ENCODE results near the gene EMILIN2. TPM values are rescaled to one million over a fixed set of nuclear protein-coding genes. Genes with fewer than 3 reads are reported as not detected.

EMILIN2 gene
- total RNA-seq, 1 donor from 2014 or later = 29.6 TPM

GRCh38 chr18:2887470-2887869, 40.7 kb downstream of the EMILIN2 start:
- Histone ChIP-seq H3K4me2 (ENCODE audit: low read length) (no peak overlapping the region), H3K4me3 (ENCODE audit: insufficient read depth, low read depth, low read length) (no peak overlapping the region), H4K20me1 (ENCODE audit: insufficient read depth, low read length) (no peaks in the 10 kb centered on the region), H3K27ac (ENCODE audit: low read depth, low read length) (no peak overlapping the region), H3K4me1 (ENCODE audit: insufficient read depth, low read length) (peaks cover 5% of the 10 kb centered on the region), H3K36me3 (ENCODE audit: insufficient read depth, low read length) (no peaks in the 10 kb centered on the region), H3K9ac (ENCODE audit: low read length) (no peak overlapping the region), H3K27me3 (ENCODE audit: insufficient read depth, low read length) (no peaks in the 10 kb centered on the region), H2AFZ (ENCODE audit: low read depth, low read length) (no peak overlapping the region), H3K79me2 (ENCODE audit: insufficient read depth, low read length) (no peaks in the 10 kb centered on the region), H3K9me3 (ENCODE audit: insufficient read depth, low read depth, low read length) (no peaks in the 10 kb centered on the region)
- peaks cover 15% of the 10 kb centered on the region for H3K36me3 Mint-ChIP-seq (ENCODE audit: low read depth, unreplicated experiment)
- TF ChIP-seq EZH2 (IDR thresholded peaks at IDR 0.05; ENCODE audit: insufficient read depth, low read length) (no peak), CTCF (IDR thresholded peaks at IDR 0.05; ENCODE audit: insufficient read depth, low read depth, low read length) (no peak)
- no peak overlapping the region for H3K27ac Mint-ChIP-seq (ENCODE audit: unreplicated experiment)
- FAIRE-seq (no peak), DNase-seq (ENCODE audit: low read depth) (no peak)
- no peak overlapping the region for H3K4me3 Mint-ChIP-seq (ENCODE audit: unreplicated experiment)
- peaks cover 6% of the 10 kb centered on the region for H3K9me3 Mint-ChIP-seq (ENCODE audit: unreplicated experiment)
- H3K27me3 Mint-ChIP-seq (ENCODE audit: low read depth, unreplicated experiment) = no peaks in the 10 kb centered on the region
- peaks cover 10% of the 10 kb centered on the region for H3K4me1 Mint-ChIP-seq (ENCODE audit: low read depth, unreplicated experiment)

GRCh38 chr18:2889761-2890192, 43.0 kb downstream of the EMILIN2 start:
- Histone ChIP-seq H3K27me3 (ENCODE audit: insufficient read depth, low read length) (no peaks in the 10 kb centered on the region), H3K4me2 (ENCODE audit: low read length) (no peak overlapping the region), H3K4me3 (ENCODE audit: insufficient read depth, low read depth, low read length) (no peak overlapping the region), H3K9ac (ENCODE audit: low read length) (no peak overlapping the region), H4K20me1 (ENCODE audit: insufficient read depth, low read length) (no peaks in the 10 kb centered on the region), H3K79me2 (ENCODE audit: insufficient read depth, low read length) (no peaks in the 10 kb centered on the region), H3K36me3 (ENCODE audit: insufficient read depth, low read length) (no peaks in the 10 kb centered on the region), H2AFZ (ENCODE audit: low read depth, low read length) (peak overlapping the region; percentile 5), H3K9me3 (ENCODE audit: insufficient read depth, low read depth, low read length) (no peaks in the 10 kb centered on the region), H3K4me1 (ENCODE audit: insufficient read depth, low read length) (peaks cover 5% of the 10 kb centered on the region), H3K27ac (ENCODE audit: low read depth, low read length) (no peak overlapping the region)
- Mint-ChIP-seq H3K27me3 (ENCODE audit: low read depth, unreplicated experiment) (no peaks in the 10 kb centered on the region), H3K4me3 (ENCODE audit: unreplicated experiment) (no peak overlapping the region), H3K36me3 (ENCODE audit: low read depth, unreplicated experiment) (peaks cover 13% of the 10 kb centered on the region), H3K27ac (ENCODE audit: unreplicated experiment) (no peak overlapping the region), H3K9me3 (ENCODE audit: unreplicated experiment) (peaks cover 5% of the 10 kb centered on the region), H3K4me1 (ENCODE audit: low read depth, unreplicated experiment) (peaks cover 14% of the 10 kb centered on the region)
- FAIRE-seq (no peak), DNase-seq (ENCODE audit: low read depth) (peak; percentile 20)
- TF ChIP-seq CTCF (IDR thresholded peaks at IDR 0.05; ENCODE audit: insufficient read depth, low read depth, low read length) (no peak), EZH2 (IDR thresholded peaks at IDR 0.05; ENCODE audit: insufficient read depth, low read length) (no peak)

GRCh38 chr18:2890606-2891005, 43.8 kb downstream of the EMILIN2 start:
- H3K27me3 Mint-ChIP-seq (ENCODE audit: low read depth, unreplicated experiment) = no peaks in the 10 kb centered on the region
- no peak overlapping the region for H3K4me2 ChIP-seq (ENCODE audit: low read length)
- no peaks in the 10 kb centered on the region for H3K9me3 ChIP-seq (ENCODE audit: insufficient read depth, low read depth, low read length)
- H3K4me1 Mint-ChIP-seq (ENCODE audit: low read depth, unreplicated experiment) = peaks cover 20% of the 10 kb centered on the region
- no peak overlapping the region for H3K4me3 Mint-ChIP-seq (ENCODE audit: unreplicated experiment)
- no peaks in the 10 kb centered on the region for H3K36me3 ChIP-seq (ENCODE audit: insufficient read depth, low read length)
- peak overlapping the region; percentile 20 for H3K27ac Mint-ChIP-seq (ENCODE audit: unreplicated experiment)
- peaks cover 18% of the 10 kb centered on the region for H3K36me3 Mint-ChIP-seq (ENCODE audit: low read depth, unreplicated experiment)
- no peak overlapping the region for H2AFZ ChIP-seq (ENCODE audit: low read depth, low read length)
- H4K20me1 ChIP-seq (ENCODE audit: insufficient read depth, low read length) = no peaks in the 10 kb centered on the region
- DNase-seq (ENCODE audit: low read depth) (no peak), FAIRE-seq (no peak)
- peaks cover 8% of the 10 kb centered on the region for H3K9me3 Mint-ChIP-seq (ENCODE audit: unreplicated experiment)
- no peak overlapping the region for H3K27ac ChIP-seq (ENCODE audit: low read depth, low read length)
- TF ChIP-seq CTCF (IDR thresholded peaks at IDR 0.05; ENCODE audit: insufficient read depth, low read depth, low read length) (no peak), EZH2 (IDR thresholded peaks at IDR 0.05; ENCODE audit: insufficient read depth, low read length) (no peak)
- no peaks in the 10 kb centered on the region for H3K79me2 ChIP-seq (ENCODE audit: insufficient read depth, low read length)
- H3K4me3 ChIP-seq (ENCODE audit: insufficient read depth, low read depth, low read length) = no peak overlapping the region
- H3K9ac ChIP-seq (ENCODE audit: low read length) = no peak overlapping the region
- no peaks in the 10 kb centered on the region for H3K27me3 ChIP-seq (ENCODE audit: insufficient read depth, low read length)
- H3K4me1 ChIP-seq (ENCODE audit: insufficient read depth, low read length) = peaks cover 5% of the 10 kb centered on the region

Data from astrocyte (in vitro differentiated cells and primary cell).